OCI-M2 (cell line): ENCODE measurements around the gene LYSMD2.

Experiments used
- DNase-seq: peaks from one replicate; lab custom pipeline; 2025; ENCODE audit not compliant: unreplicated experiment; lab: John Stamatoyannopoulos, UW

LYSMD2 gene

DNA sequence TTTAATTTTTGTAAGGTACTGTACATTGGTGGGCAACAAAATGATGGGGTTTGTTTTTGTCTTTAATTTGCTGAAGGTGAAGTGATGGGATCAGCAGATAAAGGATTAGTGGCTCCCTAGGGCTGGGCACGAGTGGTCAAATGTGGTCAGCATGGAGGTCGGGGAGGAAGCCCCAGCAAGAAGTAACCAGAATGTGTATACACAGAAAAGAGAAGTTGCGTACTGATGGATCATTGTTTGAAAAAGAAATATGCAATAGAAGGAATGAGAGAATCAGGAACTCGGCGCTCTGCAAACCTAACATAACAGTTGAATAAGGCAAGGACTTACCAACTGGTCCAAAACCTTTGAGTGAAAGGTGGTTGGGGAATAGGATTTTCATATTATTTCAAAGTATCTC is 15.4 kb upstream of the LYSMD2 start:
- DNase-seq, result no peak

DNA sequence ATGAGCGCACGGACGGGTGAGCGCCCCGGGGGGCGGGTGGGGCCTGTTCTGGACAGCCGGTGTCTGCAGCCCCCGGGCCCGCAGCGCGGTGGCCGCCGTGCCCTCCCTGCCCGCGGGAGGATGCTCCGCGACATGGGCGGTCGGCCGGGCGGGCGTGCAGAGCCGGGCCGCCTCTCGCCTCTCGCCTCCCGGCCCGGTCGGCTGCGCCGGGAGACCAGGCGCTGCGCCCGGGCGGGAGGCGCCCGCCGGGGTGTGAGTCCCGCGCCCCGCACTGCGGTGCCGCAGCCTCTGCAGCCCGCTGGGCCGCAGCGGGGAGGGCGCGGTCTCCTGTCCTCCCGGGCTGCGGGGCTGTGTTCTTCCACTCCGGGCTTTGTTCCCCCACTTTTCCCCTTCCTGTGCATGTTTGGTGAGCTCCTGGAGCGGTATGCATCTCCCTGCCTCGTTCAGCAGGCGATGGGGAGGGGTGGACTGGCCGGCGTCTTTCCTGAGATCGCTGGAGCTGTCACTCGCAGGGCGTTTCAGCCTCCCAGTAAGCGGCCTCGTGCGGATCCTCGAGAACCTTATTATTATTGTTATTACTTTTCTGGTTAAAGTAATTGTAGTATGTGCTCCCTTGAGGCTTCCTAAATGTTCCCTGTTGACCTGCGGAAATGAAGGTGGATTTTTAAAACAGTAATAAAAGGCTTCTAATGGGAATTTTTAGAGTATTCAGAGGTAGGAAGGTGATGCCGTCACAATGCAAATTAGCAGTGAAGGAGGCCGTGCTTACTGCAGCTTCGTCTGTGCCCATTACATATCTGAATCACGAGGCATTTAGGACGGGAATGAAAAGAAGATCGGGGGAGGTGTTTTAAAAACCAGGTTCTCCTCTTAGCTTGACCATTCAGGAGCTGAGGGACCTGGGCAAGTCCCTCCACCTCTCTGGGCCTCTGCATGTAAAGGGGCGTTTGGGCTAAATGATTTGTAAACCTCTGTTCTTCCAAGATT is 14.5 kb upstream of the LYSMD2 start:
- DNase-seq, result no peak

DNA sequence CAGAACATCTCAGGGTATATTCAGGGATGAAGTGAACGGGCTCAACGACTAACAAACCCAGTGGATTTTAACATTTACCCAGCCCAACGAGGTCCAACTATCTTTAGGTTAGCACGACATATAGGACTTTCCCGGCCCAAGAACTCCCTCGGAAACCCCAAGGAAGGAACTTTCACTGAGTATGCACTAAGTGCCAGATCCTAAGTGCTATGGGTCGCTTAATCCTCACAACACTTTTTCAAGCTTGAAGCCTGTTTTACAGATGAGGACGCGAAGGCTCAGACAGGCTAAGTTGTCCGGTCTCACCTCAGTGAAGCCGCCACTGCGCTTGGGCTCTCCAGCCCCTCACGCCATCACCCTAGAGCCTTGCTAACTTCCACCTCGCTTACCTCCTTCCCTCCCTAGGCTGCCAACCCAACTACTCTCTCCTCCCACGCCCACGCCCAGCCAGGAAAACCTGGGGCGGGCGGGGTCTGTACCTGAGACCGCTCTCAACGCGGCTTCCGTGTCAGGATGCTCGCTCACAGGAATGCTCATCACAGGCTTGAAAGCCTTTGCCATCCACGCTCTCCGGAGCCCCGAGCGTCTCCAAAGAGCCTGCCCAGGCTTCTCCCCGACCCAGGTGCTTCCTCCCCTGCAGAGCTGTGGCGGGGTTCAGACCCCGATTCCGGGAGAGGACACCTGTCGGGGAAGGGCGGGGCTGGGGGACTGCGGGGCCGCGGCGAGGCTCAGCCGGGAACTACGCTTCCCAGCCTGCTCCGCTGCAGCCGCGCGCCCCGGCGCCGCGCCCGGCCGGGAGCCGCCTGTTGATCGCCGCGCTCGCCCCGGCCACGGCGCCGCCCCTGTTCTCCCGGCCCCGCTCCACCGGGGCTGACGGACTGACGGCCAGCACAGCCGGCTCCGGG is 13.6 kb upstream of the LYSMD2 start, which contains the start of gene TMOD2:
Gene TMOD2 (plus strand): TSS at position 806 of the 905 bp plus-strand sequence. CDS start 14,845 bp downstream, outside the sequence.
- DNase-seq, result no peak

DNA sequence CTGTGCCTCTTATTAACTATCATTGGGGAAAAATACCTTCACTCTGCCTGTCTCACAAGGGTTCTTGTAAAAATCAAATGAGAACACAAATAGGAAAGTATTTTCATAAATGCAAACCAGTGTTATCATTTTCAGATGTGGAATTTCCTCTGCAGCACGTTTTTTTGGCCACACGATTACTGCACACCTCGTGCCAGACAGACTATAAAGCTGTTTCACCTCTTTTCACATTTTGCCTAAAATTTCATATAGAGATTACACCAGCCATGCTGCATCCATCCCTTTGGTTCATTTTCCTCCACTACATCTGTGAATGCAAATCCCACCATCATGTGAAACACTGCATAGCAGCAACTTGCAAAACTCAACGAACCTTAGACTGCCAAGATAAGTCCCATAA is 12.7 kb upstream of the LYSMD2 start:
- DNase-seq, result no peak

DNA sequence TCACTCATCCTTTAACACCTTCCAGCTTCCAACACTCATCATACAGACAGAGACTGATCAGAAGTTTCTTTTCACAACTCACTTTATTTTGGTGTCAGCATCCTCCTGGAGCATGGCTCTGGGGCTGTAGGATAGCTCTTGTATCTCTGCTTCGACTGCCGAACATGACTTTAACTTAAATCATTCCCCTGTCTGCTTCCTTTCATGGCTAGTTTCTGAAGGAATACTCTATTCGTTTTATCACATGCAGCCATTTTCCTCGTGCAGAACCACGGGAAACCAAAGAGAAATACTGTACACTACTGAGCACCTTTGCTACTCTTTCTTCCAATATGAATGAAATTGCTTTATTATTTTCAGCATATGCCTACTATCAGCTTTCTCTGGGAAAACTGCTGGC is 11.9 kb upstream of the LYSMD2 start:
- DNase-seq, result no peak

DNA sequence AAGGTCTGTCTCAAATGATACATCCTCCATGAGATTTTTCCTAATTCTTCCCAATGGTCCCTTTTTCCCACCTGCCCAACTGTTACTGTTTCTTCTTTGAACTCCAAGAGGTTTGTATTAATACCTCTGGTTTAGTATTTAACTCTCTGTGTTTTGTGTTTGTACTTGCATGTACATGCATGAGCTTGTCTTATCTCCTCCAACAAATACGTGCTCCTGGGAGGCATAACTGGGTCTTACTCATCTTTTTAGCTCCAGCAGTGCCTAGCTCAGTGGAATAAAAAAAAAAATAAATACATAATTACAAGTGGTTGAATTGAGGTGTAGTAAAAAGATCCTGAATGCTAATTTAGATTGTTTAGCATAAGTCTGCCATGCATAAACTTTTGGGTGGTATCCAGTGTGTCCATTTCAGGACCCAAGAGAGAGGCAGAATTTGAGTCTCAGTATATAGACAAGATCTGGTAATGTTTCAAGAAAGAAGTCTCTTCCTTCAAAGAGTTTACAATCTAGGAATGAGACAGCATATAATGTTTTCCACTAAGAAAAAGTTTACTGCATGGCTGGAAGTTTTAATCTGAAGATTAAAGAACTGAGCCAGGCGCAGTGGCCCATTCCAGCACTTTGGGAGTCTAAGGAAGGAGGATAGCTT is 1.7 kb upstream of the LYSMD2 start:
- no peak for DNase-seq

DNA sequence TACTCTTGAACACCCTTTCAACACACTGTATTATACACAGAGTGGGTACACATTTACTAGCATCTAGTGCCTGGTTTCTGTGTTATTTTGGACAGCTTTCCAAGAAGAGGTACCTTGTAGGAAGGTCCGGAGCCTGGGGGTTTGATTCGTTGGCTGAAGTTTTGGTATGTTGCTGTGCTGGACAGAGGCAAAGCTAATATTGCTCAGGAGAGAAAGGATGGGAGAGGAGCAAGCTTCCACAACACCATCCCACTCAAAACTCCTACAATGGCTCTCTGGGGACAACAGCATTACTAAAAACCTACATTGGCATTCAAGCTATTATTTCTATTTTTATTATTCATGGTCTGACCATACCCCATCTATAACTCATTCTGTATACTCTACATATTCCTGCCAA is 1.1 kb upstream of the LYSMD2 start:
- DNase-seq, result no peak

DNA sequence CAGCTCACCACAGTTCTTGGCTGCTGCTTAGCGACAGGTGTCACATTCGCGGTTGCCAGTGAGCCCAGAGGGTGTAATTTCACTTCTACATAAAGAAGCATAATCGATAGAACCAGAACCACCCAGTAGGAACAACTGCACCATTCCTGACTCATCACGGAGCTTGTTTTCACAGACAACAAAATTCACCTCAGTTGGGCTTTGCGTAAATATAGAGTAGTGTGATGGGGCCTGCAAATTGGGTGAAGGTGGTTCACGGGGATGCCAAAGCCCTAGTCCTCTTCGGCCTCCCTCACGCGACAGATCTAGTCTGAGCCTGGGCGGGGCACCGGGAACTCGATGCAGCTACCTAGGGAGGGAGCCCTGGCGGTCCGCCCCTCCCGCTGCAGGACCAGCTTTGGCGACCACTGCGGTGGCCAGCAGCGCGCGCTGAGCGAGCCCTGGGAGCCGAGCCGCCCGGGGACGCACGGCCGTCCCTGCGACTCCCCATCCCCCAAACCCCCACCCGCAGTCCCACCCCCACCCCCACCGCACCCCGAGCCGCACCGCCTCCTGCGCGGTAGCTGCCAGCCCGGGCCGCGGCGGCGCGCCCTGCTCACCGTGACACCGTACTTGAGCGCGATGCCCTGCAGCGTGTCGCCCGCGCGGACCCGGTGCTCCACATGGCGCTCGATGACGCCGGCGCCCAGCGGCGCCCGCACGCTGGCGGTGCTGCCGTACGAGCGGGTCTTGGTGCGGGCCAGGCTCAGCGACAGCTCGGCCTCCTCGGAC is 519 bp downstream of the LYSMD2 start:
- DNase-seq, result no peak

DNA sequence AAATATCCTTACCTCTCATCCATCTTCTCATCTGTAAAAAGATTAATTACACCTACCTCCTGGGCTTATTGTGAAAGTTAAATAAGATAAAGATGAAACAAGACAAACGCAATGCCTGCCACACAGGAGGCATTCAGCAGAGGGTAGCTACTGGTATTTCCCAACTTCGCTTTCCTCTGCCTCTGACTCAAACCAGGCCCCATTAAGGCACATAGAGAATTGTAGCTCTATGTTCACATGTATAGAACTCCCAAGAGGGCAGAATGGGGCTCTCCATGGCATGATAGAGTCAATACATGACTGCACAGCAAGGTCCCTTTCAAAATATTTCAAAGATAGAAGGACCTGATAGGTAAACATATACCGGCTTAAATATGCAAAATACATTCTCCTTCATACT is 1.4 kb downstream of the LYSMD2 start:
- DNase-seq, result no peak

DNA sequence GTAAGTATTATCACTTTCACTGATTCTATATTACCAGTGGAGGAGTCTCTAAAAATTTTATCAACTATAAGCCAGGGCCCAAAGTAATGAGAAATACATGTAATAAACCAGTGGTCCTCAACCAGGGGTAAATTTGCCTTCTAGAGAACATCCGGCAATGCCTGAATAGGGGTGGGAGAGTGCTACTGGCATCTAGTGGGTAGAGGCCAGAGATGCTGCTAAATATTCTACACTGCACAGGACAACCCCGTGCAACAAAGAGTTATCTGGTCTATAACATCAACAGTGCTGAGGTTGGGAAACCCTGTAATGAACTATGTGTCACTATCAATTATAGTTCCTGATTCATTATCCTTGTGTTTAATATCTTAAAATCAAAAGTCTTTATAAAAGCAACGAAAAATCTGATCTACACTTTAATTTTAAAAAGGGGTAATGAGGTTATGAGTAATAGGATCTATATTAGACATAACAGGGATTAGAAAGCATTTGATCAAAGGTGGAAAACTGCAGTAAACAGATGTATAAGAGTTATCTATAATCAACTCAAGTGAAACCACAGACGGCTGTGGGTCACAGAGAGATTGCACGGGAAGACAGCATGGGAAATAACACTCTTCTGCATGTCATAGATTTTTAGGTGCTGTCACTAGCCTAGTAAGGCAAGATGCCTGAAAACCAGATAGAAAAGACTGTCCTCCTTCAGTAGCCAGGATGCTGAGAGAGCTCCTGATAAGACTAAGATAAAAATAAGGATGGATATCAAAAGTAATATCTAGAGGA is 2.0 kb downstream of the LYSMD2 start:
- no peak for DNase-seq

DNA sequence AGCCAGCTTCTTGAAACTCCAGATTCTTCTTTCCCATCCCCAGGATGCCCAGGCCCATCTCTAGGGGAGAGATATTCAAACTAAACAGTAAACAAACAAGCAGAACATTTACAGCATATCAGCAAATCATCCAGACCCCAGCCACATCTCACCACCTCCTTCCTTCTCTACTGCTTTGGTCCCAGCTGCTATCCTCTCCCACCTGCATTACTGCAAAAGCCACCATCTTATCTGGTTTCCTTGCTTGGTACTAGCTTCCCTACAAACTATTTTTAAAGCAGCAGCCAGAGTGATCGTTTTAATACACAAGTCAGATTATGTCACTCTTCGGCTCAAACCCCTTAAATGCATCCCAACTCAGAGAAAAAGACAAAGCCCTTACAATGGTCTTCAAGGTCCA is 4.8 kb downstream of the LYSMD2 start:
- no peak for DNase-seq

DNA sequence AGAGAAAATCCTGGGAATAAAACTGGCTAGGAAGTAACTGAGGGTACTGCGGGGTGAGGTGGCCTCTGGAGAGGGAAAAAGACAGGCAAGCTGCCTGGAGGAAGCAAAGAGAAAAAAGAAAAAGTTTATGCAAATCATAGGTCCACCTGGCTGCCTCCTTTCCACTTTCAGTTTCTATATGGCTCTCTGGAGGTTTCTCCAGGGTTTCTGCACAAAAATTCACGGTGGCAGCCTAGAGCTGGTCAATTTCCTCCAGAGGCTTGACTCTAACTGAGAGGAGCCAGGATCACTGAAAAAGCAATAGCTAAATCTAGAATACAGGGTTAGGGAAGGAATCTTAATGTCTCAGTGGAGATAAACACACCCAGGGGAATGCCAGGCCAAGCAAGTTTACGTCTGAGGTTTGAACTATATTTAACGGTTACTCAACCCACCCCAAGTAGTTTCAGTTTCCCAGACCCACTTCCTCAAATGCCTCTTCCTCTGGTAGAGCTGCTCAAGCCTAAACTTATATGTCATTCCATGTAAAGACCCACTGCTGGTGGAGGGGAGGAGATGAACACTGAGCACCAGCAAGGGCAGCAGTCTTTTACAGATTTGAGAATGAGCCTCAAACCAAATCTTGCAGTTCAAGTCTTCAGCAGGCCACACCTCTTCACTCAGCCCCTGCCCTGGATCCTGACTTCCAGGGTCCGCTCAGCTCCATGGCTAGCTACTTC is 5.7 kb downstream of the LYSMD2 start:
- no peak for DNase-seq

DNA sequence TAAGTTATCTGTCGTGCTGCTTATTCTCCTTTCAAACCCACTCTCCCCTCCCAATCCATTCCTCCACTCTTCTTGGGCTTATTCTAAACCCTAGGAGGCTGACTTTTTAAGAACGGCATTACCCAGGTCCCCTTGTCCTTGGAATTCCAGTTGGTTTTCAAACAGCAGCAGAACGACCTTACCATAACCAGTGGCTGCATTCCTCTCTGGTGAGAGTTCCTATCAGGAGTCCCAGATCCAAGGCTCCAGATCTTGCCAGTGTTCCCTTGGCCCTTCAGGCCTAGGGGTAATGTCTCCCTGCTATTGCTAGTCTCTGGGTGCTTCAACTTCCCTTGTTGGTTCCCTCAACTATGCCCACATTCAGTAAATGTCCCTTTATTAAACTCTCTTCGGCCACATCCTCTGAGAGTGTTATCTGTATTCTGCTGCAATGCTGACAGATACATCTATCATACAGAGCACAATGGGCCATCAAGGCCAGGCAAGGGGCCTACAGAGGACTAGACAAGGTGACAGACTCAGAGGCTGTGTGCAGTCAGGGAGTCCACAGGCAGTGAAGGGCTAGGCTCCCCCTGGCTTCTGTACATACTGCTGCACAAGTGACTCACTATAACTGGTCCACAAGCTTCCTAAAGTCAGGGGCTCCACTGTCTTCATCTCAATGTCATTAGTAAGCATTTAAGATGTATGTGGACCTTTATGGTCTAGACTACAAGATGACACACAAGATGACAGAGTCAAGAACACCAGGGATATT is 10.1 kb downstream of the LYSMD2 start:
- DNase-seq, result no peak

DNA sequence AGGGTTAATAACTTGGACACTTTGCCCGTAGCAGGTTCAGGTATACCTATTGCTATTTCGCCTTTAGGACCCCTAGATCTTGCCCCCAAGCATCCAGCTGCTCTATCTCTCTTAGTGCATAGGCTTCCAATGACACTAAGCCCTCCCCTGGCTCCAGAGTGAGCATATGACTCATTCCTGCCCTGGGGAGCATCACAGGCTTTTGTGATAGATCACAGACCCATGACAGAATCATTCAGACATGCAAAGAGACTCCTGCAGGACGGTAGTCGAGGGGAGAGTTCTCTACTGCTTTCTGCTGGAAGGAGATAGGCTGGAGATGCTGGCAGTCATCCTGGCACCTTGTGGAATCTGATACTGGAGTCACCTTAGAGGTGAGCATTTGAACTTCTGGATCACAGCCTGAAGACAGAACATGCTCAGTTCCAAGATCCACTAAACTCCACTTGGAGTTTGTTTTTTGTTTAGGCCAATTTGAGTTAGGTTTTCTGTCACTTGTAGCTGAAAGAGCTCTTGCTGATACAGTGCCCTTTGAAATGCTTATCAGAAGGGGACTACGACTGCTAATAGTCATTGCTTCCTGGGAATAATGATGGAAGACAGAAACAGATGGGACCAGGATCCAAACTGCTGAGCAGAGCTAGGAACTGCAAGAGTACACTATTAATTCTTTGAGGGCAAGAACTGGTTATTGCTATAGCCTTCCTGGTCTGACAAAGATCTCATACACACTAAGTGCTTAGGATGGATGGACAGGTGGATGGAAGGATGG is 11.0 kb downstream of the LYSMD2 start:
- no peak for DNase-seq

DNA sequence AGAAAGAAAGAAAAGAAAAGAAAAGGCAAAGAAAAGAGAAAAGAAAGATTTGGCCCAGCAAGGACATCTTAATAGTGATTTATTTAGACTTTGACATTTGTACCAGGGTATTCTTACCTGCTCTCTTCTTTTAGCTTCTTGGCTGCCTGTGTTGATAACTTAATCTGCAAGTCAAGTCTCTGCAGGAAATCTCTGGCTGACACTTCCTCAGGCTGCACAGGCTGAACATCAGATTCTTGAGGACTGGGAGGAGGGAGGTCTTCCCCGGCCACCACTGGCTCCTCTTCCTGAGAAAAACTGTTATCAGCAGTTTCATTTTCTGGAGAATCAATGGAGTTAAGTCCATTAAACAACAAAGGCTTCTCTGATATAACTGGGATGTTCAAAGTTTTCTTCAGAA is 12.8 kb downstream of the LYSMD2 start:
- DNase-seq, result no peak

DNA sequence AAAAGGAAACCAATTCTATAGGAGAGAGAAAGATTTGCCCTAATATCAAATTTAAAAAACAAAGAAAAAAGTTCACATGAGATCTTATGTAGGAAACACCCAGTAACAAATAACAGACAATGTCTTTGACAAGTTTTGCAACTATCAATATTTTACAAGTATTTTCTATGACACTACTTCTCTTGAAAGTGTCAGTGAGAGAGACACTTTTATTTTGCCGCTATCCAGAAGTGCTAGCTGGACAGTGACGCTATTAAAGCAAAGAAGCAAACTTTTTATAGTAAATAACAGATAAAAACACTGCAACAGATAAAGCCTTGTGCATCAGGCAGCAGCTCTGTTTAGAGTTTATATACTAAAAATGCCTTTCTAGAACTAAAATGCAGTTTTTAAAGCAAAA is 13.3 kb downstream of the LYSMD2 start:
- DNase-seq, result no peak

DNA sequence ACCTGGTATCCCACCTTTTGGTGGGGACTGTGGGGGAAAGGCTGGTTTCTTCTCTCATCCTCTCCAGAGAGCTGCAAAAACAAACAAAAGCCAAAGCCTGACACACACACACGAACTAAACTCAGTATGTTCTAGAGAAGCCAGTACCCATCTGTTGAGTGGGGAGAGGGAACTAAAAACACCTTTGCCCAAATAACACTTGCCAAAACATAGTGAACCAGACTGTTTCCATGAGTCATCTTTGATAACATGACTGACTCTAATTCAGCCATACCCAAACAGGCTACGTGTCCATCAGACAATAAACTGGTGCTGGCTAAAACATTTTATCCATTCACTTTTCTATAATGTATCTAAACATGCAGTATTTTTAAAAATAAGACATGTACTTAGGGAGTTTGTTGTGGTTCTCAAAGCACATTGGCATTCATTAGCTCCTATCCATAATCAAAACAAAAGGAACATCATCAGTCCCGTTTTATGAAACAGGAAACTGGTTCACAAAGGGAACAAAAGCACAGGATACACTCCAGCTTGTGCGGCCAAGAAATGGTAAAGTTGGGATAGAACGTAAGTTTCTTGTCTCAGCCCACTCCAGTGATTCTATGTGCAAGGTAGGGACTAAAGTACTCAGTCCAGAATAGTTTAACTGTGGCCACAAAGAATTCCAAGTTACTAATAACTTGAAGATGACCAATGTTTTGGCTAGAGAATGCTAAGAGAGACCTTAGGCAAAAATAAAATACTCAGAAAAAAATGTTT is 16.1 kb downstream of the LYSMD2 start:
- no peak for DNase-seq
